GM10847 (cell line): Measurements from ENCODE around the gene ZBTB18.

ENCODE experiments used
- POLR2A ChIP-seq: IDR thresholded peaks from 2 replicates; pipeline ENCODE4 v1.6.1; 2011; ENCODE audit not compliant: insufficient read length; ENCODE audit errors: extremely low read depth

ZBTB18 gene

GRCh38 chr1:244102468-244102867, 51.4 kb downstream of the ZBTB18 start:
- TF ChIP-seq POLR2A: no peak

- no peak for TF ChIP-seq POLR2A
Observed at GRCh38 chr1:244104309-244105060, 53.4 kb downstream of the ZBTB18 start.

- TF ChIP-seq POLR2A: no peak
Observed at GRCh38 chr1:244106176-244106575, 55.1 kb downstream of the ZBTB18 start.
